ENCODE measurements around the gene BAIAP2.
"Not testable (repeated sequence)": the region's sequence is repeated elsewhere in the genome, so short reads cannot be mapped to it uniquely, and the experiment has no call there.

BAIAP2 gene

GRCh38 chr17:81000631-81001357 is 34.2 kb upstream of the BAIAP2 start:
- no peak for DNase-seq (ENCODE audit: low spot score)

- DNase-seq (ENCODE audit: low spot score) = no peak
These were observed 33.0 kb upstream of the BAIAP2 start for GRCh38 chr17:81002013-81002384.

GRCh38 chr17:81002409-81003361 is 32.3 kb upstream of the BAIAP2 start:
- DNase-seq (ENCODE audit: low spot score) = peak; percentile 68

GRCh38 chr17:81003711-81004475 is 31.1 kb upstream of the BAIAP2 start:
- no peak for DNase-seq (ENCODE audit: low spot score)

- DNase-seq (ENCODE audit: low spot score) = no peak
These were observed 28.1 kb upstream of the BAIAP2 start for GRCh38 chr17:81006891-81007290.

GRCh38 chr17:81008140-81008539 is 26.8 kb upstream of the BAIAP2 start:
- DNase-seq (ENCODE audit: low spot score) = no peak

GRCh38 chr17:81009136-81009535 is 25.8 kb upstream of the BAIAP2 start:
- no peak for DNase-seq (ENCODE audit: low spot score)

- DNase-seq (ENCODE audit: low spot score) = no peak
These were observed 24.0 kb upstream of the BAIAP2 start for GRCh38 chr17:81010935-81011334.

GRCh38 chr17:81011951-81012350 is 23.0 kb upstream of the BAIAP2 start:
- DNase-seq (ENCODE audit: low spot score) = no peak

GRCh38 chr17:81012574-81013447 is 22.1 kb upstream of the BAIAP2 start:
- no peak for DNase-seq (ENCODE audit: low spot score)

- no peak for DNase-seq (ENCODE audit: low spot score)
These were observed 21.3 kb upstream of the BAIAP2 start for GRCh38 chr17:81013642-81014041.

- no peak for DNase-seq (ENCODE audit: low spot score)
These were observed 19.8 kb upstream of the BAIAP2 start for GRCh38 chr17:81015136-81015535.

- no peak for DNase-seq (ENCODE audit: low spot score)
These were observed 18.4 kb upstream of the BAIAP2 start for GRCh38 chr17:81016575-81016974.

- not testable (repeated sequence) for DNase-seq (ENCODE audit: low spot score)
These were observed 17.6 kb upstream of the BAIAP2 start for GRCh38 chr17:81017330-81017729.

GRCh38 chr17:81018044-81018802 is 16.7 kb upstream of the BAIAP2 start:
- DNase-seq (ENCODE audit: low spot score) = no peak

- DNase-seq (ENCODE audit: low spot score) = no peak
These were observed 15.1 kb upstream of the BAIAP2 start for GRCh38 chr17:81019563-81020442.

GRCh38 chr17:81020443-81020766 is 14.5 kb upstream of the BAIAP2 start:
- no peak for DNase-seq (ENCODE audit: low spot score)

- DNase-seq (ENCODE audit: low spot score) = no peak
These were observed 14.0 kb upstream of the BAIAP2 start for GRCh38 chr17:81020767-81021497.
